ENCODE data around the gene SRL. TPM values are rescaled to one million over a fixed set of nuclear protein-coding genes. Genes with fewer than 3 reads are reported as not detected.

Gene SRL
- polyA plus RNA-seq, 3 donors from 2014 or later, result not detected

GRCh38 chr16:4140652-4141051 is 101.2 kb downstream of the SRL start:
- H3K4me3 Mint-ChIP-seq, result no peak overlapping the region
- no peak overlapping the region for H3K27ac Mint-ChIP-seq
- no peaks in the 10 kb centered on the region for H3K9me3 Mint-ChIP-seq

DNA sequence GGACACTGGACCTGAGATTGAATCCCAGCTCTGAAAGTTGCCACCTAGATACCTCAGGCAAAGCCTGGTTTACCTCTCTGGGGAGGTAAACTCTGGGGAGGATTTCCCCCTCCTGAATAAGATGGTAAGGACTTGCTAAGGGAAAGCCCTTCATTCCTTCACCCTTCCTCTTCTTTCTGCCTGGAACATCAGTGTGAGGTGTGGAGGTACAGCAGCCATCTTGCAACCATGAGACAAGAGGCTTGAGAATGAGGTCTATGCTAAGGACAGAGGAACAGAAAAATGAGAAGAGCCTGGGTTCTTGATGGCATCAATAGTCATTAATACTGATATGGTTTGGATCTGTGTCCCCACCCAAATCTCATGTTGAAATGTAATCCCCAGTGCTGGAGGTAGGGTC is 101.9 kb downstream of the SRL start:
- no peak overlapping the region for H3K27ac Mint-ChIP-seq
- H3K4me1 Mint-ChIP-seq, result peaks cover 0 to 4% of the 10 kb centered on the region in 2 donors
- no peak overlapping the region for H3K4me3 Mint-ChIP-seq
- peaks cover 4 to 5% (median 5%) of the 10 kb centered on the region in 3 donors for H3K27me3 Mint-ChIP-seq (ENCODE audit: low read depth in 3 of 3)
- no peak for DNase-seq
- no peaks in the 10 kb centered on the region for H3K36me3 Mint-ChIP-seq
- H3K9me3 Mint-ChIP-seq, result no peaks in the 10 kb centered on the region

More at GRCh38 chr16:4140652-4141051, 101.2 kb downstream of the SRL start:
- no peak for DNase-seq
- Mint-ChIP-seq H3K4me1 (peaks cover 0 to 4% of the 10 kb centered on the region in 2 donors), H3K36me3 (no peaks in the 10 kb centered on the region), H3K27me3 (ENCODE audit: low read depth in 3 of 3) (peaks cover 2 to 5% (median 5%) of the 10 kb centered on the region in 3 donors)

Other genes starting within 250 kb of the SRL start
- 1 to 10 TPM; 1.1 to 1.5 (median 1.4) TPM for gene ADCY9, start 125.6 kb downstream of the SRL start, polyA plus RNA-seq
- under 1 TPM; 0.16 to 0.69 (median 0.41) TPM for gene TFAP4, start 30.9 kb upstream of the SRL start, polyA plus RNA-seq
- not detected for gene GLIS2, start 74.0 kb upstream of the SRL start, polyA plus RNA-seq
- gene PAM16, start 109.2 kb upstream of the SRL start, polyA plus RNA-seq, result 10 to 100 TPM; 32.9 to 61.6 (median 36.3) TPM
- under 1 TPM in 2 of 3 donors, not detected in 1; 0.07 to 0.20 TPM for gene VASN, start 129.8 kb upstream of the SRL start, polyA plus RNA-seq
- 100 to 1,000 TPM in 1 of 3 donors, 10 to 100 TPM in 2; 37.6 to 112 (median 37.8) TPM for gene CORO7, start 174.5 kb upstream of the SRL start, polyA plus RNA-seq
- gene DNAJA3, start 183.8 kb upstream of the SRL start, polyA plus RNA-seq, result 10 to 100 TPM; 32.7 to 42.4 (median 38.7) TPM
- gene NMRAL1, start 232.5 kb upstream of the SRL start, polyA plus RNA-seq, result 10 to 100 TPM; 46.1 to 65.3 (median 60.7) TPM
- gene HMOX2, start 234.3 kb upstream of the SRL start, polyA plus RNA-seq, result 100 to 1,000 TPM; 130 to 225 (median 196) TPM

All from immature natural killer cell (primary cell).